ENCODE measurements around the gene ADAMTSL2.
A peak's percentile ranks its signal among the peaks of the same experiment; 100 is the strongest.

The ADAMTSL2 gene

DNA sequence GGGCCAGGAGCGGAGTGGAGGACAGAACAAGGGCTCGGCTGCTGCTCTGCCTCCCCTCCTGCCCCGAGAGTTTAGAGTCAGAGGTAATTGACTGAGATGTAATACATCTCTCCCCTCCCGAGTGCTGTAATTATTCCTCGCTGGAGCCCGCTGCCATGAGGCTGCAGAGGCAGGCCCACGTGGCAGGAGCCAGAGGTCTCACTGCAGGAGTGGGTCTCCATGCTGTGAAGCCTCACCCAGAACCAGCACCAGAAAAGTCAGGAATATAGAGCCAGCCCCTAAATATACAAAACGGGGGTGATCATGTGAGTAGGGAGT is 72.2 kb downstream of the ADAMTSL2 start:
- no peak for DNase-seq (ENCODE audit: low read depth)

DNA sequence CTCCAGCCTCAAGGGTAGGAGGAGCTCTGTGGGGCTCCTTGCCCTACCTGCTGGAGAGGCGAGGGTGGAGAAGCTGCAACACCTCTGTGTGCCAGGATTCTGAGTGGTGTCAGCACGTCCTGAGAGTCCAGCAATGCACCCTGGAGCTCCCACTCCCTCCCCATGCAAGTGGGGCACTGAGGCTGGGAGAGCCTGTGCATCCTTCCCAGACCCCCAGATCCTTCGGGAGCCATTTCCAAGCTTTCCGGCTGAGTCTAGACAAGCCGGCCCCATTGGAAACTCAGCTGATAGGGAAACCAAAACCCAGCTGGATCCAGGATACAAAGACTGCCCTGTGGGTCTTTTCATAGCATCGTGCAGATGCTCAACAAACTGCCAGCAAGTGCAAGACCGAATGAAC is 72.9 kb downstream of the ADAMTSL2 start:
- DNase-seq (ENCODE audit: low read depth): no peak

DNA sequence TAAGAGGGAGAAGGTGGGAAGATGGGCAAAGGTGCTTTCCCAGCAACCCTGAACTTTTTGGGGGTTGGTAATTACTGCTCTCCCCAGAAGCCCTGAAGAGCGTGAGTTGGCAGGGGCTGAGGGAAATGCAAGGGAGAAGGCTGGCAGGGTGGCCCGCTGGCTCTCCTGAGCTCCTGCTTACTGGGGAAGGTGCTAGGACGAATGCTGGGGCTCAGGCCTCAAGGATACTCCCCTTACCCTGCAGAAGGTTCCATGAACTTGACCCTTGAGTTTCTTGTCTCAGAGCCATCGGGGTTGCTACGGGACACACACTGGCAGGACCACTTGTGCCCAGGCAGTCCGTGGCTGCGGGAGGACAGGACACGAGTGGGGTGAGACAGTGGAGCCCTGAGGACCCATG is 73.5 kb downstream of the ADAMTSL2 start:
- no peak for DNase-seq (ENCODE audit: low read depth)

DNA sequence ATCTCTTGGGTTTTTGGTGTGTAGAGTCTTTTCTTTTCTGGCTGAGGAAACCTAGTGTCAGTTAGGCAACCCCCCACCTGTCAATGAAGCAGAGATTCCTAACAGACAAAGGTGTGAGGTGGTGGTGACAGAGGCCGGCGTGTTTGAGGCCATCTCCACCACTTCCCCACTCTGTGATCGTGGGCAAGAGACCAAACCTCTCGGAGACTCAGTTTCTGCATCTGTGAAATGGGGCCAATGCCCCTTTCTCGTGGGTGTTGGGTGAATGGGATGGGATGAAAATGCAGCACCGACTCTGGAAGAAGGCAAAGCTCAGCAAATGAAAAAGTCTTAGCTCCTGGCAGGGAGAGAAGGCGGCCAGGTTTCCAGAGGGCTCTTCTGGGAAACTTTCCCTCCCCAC is 73.9 kb downstream of the ADAMTSL2 start:
- DNase-seq (ENCODE audit: low read depth): no peak

DNA sequence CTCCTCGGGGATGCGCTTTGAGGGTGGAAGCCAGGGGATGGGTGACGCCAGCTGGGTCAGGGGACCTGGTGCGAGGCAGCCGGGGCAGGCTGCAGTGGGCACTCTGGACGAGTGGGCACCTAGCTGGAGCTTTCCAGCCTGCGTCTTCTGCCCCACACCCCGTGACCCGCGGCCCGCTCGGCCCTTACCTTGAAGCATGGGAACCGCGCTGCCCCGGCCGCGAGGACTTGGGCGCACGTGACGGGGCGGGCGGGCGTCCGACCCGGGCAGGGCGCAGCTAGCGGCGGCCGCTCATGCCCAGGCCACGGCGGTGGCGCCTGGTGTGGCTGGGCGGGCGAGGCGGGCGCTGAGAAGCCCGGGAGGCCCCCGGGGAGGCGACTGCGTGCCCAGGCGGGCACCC is 74.4 kb downstream of the ADAMTSL2 start:
- DNase-seq (ENCODE audit: low read depth): no peak

DNA sequence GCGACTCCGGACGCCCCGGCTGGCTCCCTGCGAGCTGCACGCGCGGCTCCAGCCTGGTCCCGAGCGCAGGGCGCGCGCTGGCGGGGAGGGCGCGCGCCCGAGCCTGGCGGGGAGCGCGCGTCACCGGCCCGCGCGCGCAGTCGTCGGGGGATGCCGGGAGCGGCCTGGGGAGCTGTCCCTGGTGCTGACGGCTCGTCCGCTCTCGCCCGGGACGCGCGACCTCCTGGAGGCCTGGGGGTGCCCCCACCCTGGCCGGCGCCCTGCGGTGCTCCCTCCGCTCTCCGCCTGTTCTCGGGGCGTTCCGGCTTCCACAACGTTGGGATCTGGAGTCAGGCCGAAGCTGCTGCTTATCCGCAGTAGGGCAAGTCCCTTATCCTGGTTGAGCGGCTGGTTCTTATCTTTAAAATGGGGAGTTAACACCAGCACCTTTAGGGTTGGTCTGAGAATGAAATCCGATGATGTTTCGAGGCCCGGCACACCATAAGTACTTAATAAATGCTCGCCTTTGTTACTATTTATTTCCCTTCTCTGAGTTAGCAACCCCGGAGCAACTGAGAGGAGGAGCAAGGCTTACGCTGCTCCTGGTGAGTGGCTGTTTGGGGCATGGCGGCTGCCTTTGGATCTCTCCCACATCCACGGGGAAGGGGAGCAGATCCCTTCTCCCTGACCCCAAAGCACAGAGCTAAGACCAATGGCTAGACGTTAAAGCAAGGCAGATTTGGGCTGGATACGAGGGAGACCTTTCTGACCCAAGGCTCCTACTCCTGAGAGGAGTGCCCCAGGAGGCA is 75.0 kb downstream of the ADAMTSL2 start, which contains the start of gene FAM163B:
FAM163B (minus strand) TSS at position 79 of the 788 bp plus-strand sequence. CDS start 29,166 bp downstream, outside the sequence.
- no peak for DNase-seq (ENCODE audit: low read depth)

DNA sequence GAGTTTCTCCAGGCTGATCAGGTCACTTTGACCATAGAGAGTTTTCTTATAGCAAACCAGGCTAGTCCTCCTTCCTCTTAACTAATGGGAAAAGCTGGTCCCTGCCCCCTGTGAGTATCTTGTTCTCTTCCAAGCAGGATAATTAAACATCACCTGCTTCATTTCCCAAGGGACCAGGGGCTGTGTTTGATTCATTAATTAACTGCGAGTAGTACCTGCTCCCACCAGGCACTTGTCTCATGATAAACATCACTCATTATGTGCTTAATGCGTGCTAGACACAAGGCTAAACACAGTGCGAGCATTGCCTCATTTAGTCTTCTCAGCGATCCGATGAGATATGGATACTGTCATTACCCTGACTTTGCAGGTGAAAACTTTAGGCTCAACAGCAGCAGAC is 76.3 kb downstream of the ADAMTSL2 start:
- DNase-seq (ENCODE audit: low read depth): no peak

DNA sequence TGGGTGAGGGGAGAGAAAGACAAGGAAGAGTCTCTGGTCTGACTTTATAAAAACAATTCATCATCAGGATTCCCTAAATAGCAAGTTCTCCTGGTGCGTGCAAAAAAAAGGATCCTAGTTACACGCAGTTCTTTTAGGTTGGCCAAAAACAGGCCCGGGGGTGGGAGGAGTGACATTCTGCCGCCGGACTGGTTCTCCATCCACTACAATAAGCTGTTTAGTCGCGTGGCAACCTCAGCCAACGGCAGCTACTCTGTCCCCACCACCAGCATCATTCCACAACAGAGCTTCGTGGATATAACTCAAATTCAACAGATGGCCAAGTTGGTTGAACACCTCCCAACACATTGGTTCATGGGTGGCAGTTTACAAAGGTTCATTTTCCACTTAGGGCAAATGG is 77.5 kb downstream of the ADAMTSL2 start:
- no peak for DNase-seq (ENCODE audit: low read depth)

DNA sequence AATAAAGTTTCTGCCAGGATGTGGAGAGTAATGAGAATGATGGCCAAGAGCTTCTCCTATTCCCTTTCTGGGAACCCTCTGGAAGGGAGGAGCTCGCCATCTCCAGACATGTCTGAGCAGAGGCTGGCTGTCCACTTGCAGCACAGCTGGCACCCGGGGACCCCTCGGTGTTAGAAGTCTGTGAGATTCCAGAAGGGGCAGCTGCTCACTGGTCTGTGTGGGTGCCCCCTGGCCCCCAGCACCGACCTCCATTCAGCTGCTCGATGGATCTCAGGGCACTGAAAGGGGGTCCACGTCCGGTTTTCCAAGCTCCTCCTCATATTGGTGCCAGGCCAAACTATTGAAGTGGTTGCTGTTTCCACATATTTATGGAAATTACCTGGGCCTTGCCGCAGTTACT is 78.3 kb downstream of the ADAMTSL2 start:
- no peak for DNase-seq (ENCODE audit: low read depth)

DNA sequence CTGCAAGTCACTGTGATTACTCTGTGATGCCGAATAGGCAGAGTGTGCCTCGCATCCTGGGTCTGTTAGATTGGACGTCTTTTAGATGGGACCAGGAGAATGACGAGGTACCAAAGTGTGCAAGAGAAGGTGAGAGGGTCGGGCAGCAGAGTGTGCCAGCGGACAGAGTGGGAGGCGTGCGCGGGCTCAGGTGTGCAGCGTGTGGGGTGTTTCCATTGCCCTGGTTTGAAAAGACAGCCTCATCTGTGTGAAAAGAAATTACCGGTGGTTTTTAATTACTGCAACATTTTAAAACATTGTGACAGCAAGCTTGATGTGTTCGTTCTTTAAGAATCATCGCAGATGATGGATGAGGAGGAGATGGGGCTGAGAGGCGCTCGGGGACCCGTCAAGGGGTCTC is 78.9 kb downstream of the ADAMTSL2 start:
- DNase-seq (ENCODE audit: low read depth): no peak

DNA sequence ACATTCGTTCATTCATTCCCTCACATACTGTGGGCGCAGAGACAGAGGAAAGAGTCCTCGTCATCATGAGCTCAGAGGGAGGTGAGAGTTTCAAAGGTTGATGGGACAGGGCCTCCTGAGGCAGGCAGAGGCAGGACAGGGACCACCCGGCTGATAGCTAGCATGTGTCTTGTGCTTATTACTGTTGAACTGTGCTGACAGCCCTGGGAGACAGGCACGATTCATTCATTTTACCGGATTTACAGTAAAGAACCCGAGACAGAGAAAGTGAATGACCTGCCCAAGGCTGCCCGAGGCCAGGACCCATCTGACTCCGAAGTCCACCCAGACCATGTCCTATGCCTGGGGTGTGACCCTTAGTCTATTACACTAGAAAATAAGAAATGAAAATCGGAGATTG is 79.6 kb downstream of the ADAMTSL2 start:
- DNase-seq (ENCODE audit: low read depth): no peak

DNA sequence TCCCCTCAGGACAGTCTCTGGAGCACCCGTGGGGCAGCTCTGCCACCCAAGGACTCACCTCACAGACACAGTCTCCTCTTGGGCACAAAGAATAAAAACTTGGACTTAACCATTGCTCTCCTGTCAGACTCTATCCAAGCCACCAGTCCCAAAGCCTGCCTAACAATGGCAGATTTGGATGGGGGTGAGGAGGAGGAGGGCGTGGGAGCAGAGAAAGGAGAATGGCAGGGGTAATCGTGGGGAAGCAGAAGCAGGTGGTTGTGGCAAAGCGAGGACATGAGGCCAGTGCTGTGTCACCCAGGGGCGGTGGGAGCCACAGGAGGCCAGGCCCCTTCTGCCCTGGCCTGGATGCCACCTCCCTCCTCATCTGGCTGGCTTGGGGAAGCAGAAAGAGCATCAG is 80.2 kb downstream of the ADAMTSL2 start:
- no peak for DNase-seq (ENCODE audit: low read depth)

DNA sequence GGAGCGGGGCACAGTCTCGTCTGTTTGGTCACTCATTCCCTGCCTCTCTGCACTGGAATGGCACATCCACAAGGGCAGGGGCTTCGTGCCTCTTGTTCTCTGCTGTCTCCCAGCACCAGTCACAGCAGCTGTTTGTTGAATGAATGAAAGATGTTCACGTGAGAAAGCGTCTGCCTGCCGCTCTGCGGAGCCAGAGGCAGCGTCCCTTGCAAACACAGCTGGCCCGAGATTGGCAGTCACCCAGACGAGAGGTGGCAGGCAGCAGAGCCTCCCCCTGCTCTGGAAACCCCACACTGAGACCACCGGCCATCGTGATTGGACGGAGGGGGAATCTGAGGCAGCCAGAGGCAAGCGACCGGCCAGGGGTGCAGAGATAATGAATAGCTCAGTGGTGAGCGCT is 80.7 kb downstream of the ADAMTSL2 start:
- DNase-seq (ENCODE audit: low read depth): no peak

DNA sequence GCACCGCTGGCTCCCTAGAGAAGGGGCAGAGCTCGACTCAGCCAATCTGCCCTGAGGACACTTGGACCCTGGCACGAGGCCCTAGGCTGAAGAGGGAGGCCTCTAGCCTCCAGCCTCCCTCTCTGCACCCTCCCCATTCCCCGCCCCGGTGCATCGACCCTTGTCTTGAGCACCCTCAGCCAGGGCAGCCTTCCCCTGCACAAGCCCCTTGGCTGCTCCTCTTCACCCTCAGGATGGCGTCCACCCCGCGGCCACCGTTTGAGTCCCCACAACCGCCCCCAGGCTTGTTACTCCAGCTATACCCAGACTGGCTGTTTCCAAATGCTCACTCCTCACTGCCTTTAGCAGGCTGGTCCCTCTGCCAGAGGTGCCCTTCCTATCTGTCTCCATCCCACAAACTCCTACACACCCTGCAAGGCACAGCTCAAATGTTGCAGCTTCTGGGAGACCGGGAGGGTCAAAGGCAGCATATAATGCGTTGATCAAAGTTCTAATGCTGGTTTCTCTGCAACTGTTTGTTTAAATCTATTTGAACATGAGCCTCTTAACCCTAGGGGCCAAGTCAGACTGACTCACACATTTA is 81.2 kb downstream of the ADAMTSL2 start:
- DNase-seq (ENCODE audit: low read depth): no peak

DNA sequence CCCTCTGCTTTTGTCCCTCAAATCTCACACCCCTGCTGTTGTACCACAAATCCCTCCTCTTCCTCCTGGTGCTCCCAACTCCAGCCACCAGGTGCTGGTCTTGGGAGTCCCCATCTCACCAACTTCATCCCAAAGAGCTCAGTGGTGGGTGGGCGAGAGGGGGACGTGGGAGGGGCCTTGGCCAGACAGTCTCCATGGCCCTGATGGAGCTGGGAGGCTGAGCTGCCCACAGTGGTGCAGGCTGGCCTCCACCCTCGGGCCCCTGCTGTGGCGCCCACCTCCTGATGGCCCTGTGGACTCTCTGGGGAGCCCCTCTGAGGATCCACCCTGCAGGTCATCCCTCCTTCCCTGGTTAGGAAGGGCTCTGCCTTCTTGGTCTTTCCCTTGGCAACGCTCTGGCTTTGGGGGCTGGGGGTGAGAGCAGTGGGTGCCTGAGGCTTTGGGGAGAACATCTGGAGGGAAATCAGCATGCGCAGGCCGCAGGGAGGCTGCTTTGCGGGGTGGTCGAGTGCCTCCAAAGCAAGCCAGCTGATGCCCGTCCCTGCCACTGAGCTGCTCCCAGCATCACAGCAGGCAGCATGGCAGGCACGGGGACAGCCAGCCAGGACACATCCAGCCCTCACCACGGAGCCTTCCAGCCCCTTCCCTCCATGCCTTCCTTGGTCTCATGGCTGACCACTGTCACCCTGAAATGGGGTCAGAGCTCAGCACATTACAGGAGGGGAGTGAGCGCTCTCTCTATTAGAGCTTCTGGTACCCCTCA is 82.3 kb downstream of the ADAMTSL2 start:
- DNase-seq (ENCODE audit: low read depth): no peak

DNA sequence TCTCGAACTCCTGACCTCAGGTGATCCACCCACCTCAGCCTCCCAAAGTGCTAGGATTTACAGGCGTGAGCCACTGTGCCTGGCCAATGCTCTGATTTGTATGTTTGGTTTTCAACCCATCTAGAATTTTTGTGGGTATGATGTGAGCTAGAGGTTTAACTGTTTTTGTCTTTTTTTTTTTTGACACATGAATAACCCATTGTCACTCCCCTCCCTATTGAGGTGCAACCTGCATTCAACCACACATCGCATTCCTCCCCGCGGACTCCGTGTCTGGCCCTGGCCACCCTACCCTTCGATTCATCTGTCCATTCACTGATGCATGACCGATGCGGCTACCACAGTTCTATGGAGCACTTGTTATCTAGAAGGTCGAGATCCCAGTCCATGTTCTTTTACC is 84.2 kb downstream of the ADAMTSL2 start:
- DNase-seq (ENCODE audit: low read depth): no peak

DNA sequence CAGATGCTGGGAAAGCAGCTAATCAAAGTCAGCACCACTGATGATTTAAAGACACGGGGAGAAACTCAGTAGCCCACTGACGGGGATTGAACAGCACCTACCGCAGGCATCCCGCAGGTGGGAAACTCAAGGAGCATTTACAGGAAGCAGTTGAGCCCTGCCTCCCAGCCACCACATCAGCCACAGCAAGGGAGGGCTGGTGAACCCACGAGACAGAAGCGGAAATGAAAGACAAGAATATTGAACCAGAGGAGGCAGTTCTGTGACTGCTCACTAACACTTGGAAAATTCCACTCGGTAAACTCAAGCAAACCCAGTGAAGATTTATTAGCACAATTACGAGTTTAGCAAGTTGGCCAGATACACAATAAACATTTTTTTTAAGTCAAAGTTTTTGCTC is 85.3 kb downstream of the ADAMTSL2 start:
- DNase-seq (ENCODE audit: low read depth): peak; percentile 7

DNA sequence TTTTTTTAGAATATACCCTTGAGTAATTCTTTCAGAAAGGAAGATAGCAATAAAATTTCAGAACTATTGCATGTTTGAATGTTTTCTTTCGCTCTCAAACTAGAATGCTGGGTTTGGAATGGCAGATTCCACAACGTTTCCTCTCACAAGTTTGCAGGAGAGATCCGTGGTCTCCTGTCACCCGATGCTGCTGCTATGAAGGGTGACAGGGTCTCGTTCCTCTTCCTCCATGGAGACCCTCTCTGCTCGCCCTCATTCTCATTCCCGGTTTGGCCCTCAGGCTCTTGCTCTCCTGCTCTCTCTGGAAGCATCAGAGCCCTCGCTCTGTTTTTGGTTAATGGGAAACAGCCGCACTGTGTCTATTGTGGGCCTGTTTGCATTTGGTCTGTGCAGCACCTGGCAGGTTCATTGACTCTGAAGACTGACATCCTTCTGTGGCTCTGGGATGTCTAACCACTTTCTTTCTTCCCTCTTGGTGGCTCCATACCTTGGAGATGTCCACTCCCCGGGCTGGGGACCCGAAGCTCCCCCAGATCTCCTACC is 87.3 kb downstream of the ADAMTSL2 start:
- no peak for DNase-seq (ENCODE audit: low read depth)

DNA sequence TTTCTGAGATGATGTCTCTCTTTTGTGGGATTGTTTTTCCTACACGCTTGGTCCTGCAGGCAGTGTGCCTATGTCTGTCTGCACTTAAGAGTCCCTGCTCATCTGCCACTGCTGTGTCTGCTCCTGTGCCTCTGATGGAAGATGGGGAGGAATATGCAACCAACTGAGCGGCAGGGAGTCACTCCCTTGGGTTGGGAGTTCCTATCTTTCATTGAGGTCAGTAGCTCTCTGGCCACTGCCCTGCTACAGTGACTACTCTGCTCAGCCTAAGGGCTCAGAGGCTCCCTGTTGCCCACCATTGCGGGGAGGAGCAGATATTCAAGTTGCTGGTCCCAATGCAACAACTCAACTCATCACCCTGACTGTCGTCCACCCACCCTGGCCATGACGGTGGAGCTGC is 88.1 kb downstream of the ADAMTSL2 start:
- no peak for DNase-seq (ENCODE audit: low read depth)
